Upper lobe of left lung (tissue), 4 donors: ENCODE results near the gene PIK3R6.
"Not testable (repeated sequence)": the region's sequence is repeated elsewhere in the genome, so short reads cannot be mapped to it uniquely, and the experiment has no call there.

Experiments
- CTCF ChIP-seq, 6 experiments: fragments of 450-650 bp in 4 of 6; fragments of 200-600 bp in 2 of 6; sonication (generic) in 2 of 6; IDR thresholded peaks; one replicate each; pipeline ENCODE4 v1.5.1; 2016 to 2019; ENCODE audit warnings: antibody characterized with exemption in 6 of 6
- POLR2A ChIP-seq, 4 donors: fragments of 450-650 bp; IDR thresholded peaks; one replicate each; pipeline ENCODE4 v1.5.1; 2016 to 2017; ENCODE audit warnings: antibody characterized with exemption in 4 of 4, mild to moderate bottlenecking in 2 of 4

DNA sequence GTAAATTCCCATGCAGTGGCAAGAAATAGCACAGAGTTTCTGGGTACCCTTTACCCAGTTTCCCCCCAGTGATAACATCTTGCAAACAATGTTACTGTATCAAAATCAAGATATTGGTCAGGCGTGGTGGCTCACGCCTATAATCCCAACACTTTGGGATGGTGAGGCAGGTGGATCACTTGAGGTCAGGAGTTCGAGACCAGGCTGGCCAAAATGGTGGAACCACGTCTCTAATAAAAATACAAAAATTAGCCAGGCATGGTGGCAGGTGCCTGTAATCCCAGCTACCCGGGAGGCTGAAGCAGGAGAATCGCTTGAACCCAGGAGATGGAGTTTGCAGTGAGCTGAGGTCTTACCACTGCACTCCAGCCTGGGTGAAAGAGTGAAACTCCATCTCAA, 11.3 kb downstream of the PIK3R6 start:
- not testable (repeated sequence) for TF ChIP-seq CTCF, POLR2A (IDR thresholded peaks at IDR 0.05)
